Fibroblast of skin of right biceps (primary cell): Measurements from ENCODE around the gene ERVMER34-1.

Source experiments
- DNase-seq: peaks from one replicate; pipeline ENCODE4 v3.0.0-alpha.2; 2013

ERVMER34-1 gene

DNA sequence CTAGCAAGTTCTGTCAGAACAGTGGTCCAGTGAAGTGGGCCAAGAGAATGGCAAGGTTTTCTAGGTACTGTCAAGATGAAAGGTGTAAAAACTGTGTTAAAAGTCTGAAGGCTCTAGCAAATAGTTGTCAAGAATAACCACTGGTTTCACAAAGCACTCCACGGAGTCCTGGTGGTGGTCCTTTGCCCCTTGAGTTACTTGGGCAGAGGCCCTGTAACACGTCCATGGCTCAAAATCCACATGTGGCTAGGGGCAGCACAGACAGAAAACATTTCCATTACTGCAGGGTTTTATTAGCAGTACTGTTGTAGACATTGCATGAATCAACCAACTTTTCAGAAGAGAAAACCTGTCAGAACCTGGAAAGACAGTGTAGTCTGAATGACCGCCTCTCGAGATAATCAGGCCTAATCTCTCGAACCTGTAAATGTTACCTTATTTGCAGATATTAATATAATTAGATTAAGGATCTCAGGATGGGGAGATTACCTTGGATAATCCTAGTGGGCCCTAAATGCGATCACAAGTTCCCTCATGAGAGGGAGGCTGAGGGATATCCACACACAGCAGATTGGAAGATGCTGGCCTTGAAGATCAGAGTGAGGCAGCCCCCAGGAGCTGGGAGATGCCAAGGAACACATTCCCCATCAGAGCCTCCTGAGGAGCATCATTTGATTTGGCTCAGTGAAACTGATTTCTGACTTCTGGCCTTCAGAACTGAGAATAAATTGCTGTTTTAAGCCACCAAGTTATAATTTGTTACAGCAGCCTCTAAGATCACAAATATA, 34.7 kb downstream of the ERVMER34-1 start:
- DNase-seq = no peak

DNA sequence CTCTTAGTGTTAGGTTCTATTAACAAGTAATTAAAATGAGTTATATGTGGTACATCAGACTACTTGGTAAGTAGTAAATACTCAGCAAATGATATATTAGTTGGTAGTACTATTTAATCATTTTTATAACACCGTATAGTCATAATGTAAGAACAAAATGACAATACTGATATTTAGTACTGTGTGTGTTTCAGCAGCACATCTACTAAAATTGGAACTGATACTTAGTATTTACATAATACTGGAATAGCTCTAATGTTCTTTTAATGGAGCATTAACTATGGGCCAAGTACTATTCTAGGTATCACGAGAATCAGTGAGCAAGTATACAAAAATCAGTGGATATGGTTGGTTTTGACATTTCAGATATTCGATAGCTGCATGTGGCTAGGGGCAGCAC, 35.3 kb downstream of the ERVMER34-1 start:
- no peak for DNase-seq

DNA sequence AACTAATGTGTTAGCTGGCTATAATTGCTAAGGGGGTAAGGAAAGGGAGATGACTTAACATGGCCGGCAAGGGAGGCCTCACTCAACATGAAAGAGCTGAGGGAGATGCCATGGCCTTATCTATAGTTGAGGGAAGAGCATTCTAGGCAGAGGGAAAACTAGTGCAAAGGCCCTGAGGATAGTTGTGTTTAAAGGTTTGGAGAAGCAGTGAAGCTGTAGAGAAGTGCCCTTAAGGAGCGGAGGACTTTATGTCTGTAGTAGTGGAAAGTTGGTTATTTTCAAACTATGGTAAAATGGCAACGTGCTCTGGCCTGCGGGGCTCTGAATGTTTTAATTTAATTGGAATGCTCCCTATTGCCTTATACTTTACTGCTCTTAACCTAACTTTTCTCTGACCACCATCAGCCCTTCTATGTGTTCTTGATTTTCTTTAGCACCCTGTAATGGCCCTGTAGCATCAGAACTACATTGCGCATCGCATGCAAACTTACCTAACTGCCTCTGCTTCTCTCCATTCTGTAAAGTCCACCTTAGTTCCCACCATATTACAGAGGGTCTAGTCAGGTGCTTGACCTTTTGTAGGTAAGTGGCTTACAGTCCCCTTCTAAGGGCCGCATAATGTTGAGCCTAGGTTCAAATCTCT, 35.8 kb downstream of the ERVMER34-1 start:
- DNase-seq = no peak

DNA sequence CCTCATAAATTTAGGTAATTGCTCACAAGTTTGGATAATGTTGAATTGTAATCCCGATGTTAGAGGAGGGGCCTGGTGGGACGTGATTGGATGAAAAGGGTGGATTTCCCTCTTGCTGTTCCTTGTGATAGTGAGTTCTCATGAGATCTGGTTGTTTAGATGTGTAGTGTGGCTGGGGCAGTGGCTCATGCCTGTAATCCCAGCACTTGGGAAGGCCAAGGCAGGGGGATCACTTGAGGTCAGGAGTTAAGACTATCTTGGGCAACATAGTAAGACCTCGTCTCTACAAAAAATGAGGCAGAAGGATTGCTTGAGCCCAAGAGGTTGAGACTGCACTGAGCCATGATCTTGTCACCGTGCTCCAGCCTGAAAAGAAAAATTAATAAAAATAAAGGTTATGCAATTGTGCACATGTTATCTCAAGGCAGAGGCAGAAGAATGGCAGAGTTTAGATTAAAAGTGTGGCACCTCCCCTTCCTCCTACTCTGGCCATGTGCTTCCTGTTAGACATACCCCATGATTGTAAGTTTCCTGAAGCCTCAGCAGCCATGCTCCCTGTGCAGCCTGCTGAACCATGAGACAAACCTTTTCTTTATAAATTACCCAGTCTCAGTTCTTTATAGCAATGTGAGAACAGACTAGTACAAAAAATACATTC, 36.5 kb downstream of the ERVMER34-1 start:
- no peak for DNase-seq

DNA sequence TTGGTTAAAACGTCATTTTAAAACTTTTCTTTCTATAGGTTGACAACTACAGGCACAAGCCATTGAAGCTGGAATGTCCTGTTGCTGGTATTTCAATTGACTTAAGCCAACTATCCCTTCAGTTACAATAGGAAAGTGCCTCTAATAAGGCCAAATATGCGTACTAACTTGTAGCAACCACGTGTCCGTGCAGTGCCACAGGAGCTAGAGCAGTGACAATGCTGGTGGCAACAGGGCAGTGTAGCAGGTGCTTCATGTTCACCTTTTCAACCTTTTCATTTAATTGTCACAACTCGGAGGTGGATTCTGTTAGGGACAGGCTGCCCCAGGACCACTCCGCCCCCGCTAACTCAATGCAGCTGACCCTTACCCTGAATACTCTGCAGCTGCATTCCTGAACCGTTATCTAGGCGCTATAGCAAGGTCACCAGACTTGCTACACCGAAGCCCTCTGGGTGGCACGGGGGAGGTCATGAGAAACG, 37.7 kb downstream of the ERVMER34-1 start:
- no peak for DNase-seq

DNA sequence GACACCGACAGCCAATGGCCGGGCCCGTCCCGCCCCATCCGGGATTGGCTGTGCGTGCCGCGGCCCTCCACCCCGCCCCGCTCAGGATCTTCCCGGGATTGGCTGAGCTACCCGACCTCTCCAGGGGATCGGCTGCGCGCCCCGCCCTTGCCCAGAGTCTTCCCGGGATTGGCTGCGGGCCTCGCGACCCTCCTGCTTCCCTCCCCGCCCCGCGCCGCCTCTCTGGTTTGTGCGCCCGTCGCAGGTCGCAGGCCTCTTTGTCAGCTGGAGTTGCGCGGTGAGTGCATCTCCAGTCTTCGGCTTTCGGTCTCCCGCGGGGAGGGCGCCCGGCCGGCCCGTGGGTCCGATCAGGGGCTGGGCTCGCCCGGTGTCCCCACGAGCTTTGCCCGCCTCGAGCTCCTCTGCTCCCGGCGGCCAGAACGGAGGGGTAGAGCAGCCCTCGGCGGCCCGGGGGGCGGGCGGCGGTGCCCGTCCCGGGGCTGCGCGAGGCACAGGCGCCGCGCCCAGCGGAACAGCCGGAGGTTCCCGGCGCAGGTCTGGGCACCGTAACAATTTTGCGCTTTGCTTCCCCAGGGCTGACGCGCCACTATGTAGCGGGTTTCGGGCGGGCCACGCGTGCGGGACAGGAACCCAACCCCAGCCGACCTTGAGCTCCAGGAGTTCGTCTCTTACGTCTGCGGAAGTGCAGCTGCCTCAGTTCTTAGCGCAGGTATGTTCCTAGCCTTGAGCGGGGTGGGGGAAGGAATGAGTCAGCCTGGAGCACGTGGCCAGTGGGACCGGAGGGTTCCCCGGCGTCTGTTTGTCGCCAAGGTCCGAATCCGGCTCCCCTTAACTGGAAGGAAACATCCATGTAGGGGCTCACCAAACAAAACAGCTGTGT, 38.7 kb downstream of the ERVMER34-1 start:
- peak; percentile 98 for DNase-seq

DNA sequence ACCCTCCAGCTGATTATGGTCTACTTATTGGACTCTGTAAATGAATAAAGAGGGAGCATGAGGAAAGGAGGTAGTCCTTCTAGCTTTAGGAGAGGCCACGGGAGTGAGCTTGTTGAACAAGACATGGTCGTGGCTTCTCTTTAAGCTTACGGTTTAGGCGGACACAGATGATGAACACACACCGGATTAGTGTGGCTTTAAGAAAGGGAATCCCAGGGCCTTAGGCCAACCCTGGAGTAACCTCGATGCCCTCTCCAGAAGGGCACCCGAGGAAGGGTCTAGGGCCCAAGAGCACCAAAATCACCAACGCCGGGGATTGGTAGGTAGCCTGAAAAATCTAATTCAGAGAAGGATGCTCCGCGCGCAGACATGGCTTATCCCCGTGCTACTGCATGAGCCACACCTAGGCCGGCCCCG, 39.4 kb downstream of the ERVMER34-1 start:
- no peak for DNase-seq

DNA sequence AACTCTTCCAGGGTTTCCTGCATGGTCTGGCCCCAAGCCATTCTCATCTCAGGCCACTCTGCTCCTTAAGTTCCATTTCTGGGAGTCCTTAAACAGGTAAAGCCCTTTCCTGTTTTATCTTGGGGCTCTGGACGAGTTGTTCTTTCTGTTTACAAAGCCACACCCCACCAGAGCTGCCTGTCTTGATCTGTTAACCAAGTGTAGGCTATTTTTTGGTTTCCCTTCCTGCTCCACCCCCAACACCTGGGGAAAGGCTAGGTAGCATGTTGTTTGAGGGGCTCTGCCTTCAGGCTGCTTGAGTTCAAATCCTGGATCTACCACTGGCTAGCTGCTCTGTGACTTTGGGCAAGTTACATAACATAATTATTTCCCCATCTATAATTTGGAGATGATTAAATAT, 40.0 kb downstream of the ERVMER34-1 start:
- DNase-seq = no peak

DNA sequence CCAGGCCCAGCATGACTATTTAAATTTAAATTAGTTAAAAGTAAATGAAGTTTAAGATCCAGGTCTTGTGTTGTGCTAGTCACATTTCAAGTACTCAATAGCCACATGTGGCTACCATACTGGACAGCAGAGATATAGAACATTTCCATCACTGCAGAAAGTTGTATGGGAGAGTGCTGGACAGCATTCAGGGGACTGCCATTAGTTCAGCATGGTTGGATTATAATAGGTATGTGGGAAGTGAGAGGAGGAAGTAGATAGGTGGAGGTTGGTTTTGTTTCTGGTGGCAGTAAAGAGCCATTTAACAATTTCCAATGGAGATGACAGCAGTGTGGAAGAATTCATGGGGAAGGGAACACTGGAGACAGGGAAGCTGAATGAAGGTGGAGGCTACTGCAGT, 42.1 kb downstream of the ERVMER34-1 start:
- DNase-seq = no peak

DNA sequence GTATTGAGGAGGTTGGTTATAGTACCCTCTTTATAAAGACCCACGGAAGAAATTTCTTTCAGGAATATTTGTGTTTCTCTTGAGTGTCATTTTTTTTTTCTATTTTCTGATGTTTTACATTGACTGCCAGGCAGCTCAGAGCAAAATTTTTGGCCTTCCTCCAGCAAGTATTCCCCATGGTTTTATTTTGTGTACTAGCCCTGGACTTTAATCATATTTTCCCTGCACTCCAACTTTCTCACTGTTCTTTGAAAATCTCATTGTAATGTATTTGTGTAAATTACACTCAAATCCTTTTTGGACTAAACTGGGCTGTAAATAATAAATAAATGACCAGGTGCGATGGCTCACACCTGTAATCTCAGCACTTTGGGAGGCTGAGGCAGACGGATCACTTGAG, 46.6 kb downstream of the ERVMER34-1 start:
- no peak for DNase-seq

DNA sequence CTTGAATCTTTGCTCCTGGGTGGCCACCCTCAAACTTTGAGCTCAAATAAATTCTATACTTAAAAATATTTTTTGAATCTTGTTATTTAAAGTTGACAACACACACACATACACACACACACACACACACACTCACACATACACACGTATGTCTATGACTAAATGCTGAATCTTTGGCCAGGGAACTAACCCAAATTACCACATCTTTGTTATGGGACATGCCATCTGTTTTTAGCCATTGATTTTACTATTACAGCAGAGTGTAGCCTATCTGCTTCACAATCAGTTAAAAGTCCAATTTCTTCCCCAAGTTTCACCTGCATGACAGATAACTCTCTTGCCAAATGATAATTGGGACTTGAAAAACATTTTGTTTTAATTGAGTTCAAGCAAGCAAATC, 47.1 kb downstream of the ERVMER34-1 start:
- DNase-seq = no peak

DNA sequence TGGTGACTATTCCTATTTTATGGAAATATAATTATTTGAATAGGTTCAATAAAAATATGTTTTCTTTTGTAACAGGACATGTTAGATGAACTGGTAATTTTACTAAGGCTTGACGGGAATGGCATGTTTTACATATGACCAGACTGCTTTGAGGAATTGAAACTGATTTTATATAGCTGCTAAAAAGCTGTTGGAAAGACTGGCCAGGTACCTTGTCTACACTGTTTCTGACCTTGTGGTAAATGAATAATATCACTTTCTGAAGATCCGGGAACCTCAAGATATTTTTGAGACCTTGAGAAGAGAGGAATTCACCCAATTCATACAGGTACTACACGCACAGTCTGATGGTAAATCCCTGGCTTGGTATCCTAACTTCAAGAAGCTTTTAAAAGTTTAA, 50.0 kb downstream of the ERVMER34-1 start:
- DNase-seq = no peak

DNA sequence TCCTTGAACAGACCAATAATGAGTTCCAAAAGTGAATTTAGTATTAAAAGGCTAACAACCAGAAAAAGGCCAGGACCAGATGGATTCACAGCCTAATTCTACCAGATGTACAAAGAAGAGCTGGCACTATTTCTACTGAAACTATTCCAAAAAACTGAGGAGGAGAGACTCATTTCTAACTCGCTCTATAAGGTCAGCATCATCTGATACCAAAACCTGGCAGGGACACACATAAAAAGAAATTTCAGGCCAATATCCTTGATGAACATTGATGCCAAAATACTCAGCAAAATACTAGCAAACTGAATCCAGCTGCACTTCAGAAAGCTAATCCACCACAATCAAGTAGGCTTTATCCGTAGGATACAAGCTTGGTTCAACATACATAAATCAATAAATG, 56.3 kb downstream of the ERVMER34-1 start:
- no peak for DNase-seq

DNA sequence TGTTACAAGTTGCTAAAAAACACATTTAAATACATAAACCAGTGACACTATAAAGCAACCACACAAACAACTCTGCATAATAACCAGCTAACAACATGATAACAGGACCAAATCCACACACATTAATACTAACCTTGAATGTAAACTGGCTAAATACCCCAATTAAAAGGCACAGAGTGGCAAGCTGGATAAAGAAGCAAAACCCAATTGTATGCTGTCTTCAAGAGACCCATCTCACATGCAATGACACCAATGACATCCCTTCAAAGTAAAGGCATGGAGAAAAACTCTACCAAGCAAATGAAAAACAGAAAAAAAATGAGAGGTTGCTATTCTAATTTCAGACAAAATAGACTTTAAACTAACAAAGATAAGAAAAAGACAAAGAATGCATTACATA, 57.7 kb downstream of the ERVMER34-1 start:
- DNase-seq = no peak
